ENCODE results near the gene UAP1L1. TPM values are rescaled to one million over a fixed set of nuclear protein-coding genes. Genes with fewer than 3 reads are reported as not detected.
"Not testable (repeated sequence)": the region's sequence is repeated elsewhere in the genome, so short reads cannot be mapped to it uniquely, and the experiment has no call there.

Gene UAP1L1
- total and polyA plus RNA-seq, 2 of the 4 experiments (the other 2 are of a cell fraction): 2.3 to 9.8 TPM

GRCh38 chr9:137032858-137033257, 44.5 kb upstream of the UAP1L1 start:
- Histone ChIP-seq H2BK20ac (ENCODE audit: low read depth, low read length) (no peak overlapping the region), H3K36me3 (ENCODE audit: control insufficient read depth, insufficient read depth, low read length) (peaks cover 2% of the 10 kb centered on the region), H2BK120ac (ENCODE audit: low read depth, low read length) (no peak overlapping the region), H3K9me3 (ENCODE audit: control insufficient read depth, insufficient read depth, low read length) (no peaks in the 10 kb centered on the region), H2AK5ac (ENCODE audit: low read depth, low read length) (no peak overlapping the region), H3K9me1 (ENCODE audit: insufficient read depth, low read length) (no peaks in the 10 kb centered on the region), H3K4ac (ENCODE audit: low read depth, low read length) (no peak overlapping the region), H3K23ac (ENCODE audit: low read depth, low read length) (no peak overlapping the region), H3K9ac (ENCODE audit: low read depth, low read length) (no peak overlapping the region), H3K4me3 (ENCODE audit: insufficient read depth, low read depth, low read length) (no peak overlapping the region), H3K27me3 (ENCODE audit: control insufficient read depth, insufficient read depth, low read length) (peaks cover 2% of the 10 kb centered on the region; the same call in 1 of the 2 replicates), H3K14ac (replicated peaks; ENCODE audit: low read depth, low read length) (no peak overlapping the region), H4K91ac (ENCODE audit: insufficient read depth, low read depth, low read length) (no peak overlapping the region), H2BK5ac (ENCODE audit: low read depth, low read length, poor library complexity, severe bottlenecking) (no peak overlapping the region), H4K5ac (ENCODE audit: low read depth, low read length) (no peak overlapping the region), H3K79me1 (ENCODE audit: low read depth in 1 of 2, low read length in 2 of 2) (no peaks in the 10 kb centered on the region), H4K20me1 (ENCODE audit: insufficient read depth, low read length) (no peaks in the 10 kb centered on the region; the same call in 1 of the 2 replicates), H3K4me1 (ENCODE audit: control insufficient read depth, insufficient read depth, low read length) (no peaks in the 10 kb centered on the region), H2AFZ (replicated peaks; ENCODE audit: low read length, poor library complexity) (no peak overlapping the region), H3K4me2 (ENCODE audit: low read depth, low read length) (no peak overlapping the region), H2AK9ac (replicated peaks; ENCODE audit: low read depth, low read length, poor library complexity) (no peak overlapping the region), H4K8ac (ENCODE audit: low read depth in 2 of 2, low read length in 2 of 2) (no peak overlapping the region), H3K27ac (ENCODE audit: insufficient read depth, low read length) (no peak overlapping the region), H2BK15ac (ENCODE audit: low read depth, low read length) (no peak overlapping the region), H3K18ac (ENCODE audit: low read depth, low read length) (no peak overlapping the region), H3K56ac (ENCODE audit: extremely low read depth, insufficient read depth, low read length) (no peak overlapping the region)
- ATAC-seq (ENCODE audit: low read depth) (no peak), DNase-seq (no peak)
- ChIA-PET CTCF (no interaction called here), POLR2A (ENCODE audit: unreplicated experiment) (no interaction called here)
- in situ Hi-C loops (cut with MboI; ENCODE audit: low sequenced_read_pairs): loop anchor here (10.0 kb wide), 1 partner anchor 248 kb away; no protein-coding TSS in a partner anchor
- TF ChIP-seq SMC3 (IDR thresholded peaks at IDR 0.05; ENCODE audit: low read depth, low read length) (no peak), MXI1 (IDR thresholded peaks at IDR 0.05; ENCODE audit: borderline replicate concordance, low read depth, low read length) (no peak)
- BruUV-seq (replicated peaks): no TSS peak
- intact Hi-C loops (cut with micrococcal nuclease): no loop called here
- dilution Hi-C loops (cut with HindIII; ENCODE audit: low sequenced_read_pairs, unreplicated experiment): no loop called here
- 10% methylated on average over 2 of the region's 10 CpGs; no CpG with 5 or more reads in 1 of the 2 experiments for WGBS, 2 experiments (ENCODE audit: extremely low coverage in 2 of 2, insufficient read length in 1 of 2)

- H3K27ac ChIP-seq (ENCODE audit: insufficient read depth, low read length); ATAC-seq (ENCODE audit: low read depth); H3K27me3 ChIP-seq (ENCODE audit: control insufficient read depth, insufficient read depth, low read length); H2AK5ac ChIP-seq (ENCODE audit: low read depth, low read length); H2BK20ac ChIP-seq (ENCODE audit: low read depth, low read length); H3K4me2 ChIP-seq (ENCODE audit: low read depth, low read length); H4K8ac ChIP-seq (ENCODE audit: low read depth in 2 of 2, low read length in 2 of 2); H2BK15ac ChIP-seq (ENCODE audit: low read depth, low read length); H3K79me1 ChIP-seq (ENCODE audit: low read depth in 1 of 2, low read length in 2 of 2); H3K14ac ChIP-seq (replicated peaks; ENCODE audit: low read depth, low read length); H2AFZ ChIP-seq (replicated peaks; ENCODE audit: low read length, poor library complexity); H3K4me3 ChIP-seq (ENCODE audit: insufficient read depth, low read depth, low read length); intact Hi-C loops (cut with micrococcal nuclease); H3K9ac ChIP-seq (ENCODE audit: low read depth, low read length); DNase-seq; H2AK9ac ChIP-seq (replicated peaks; ENCODE audit: low read depth, low read length, poor library complexity); BruUV-seq (replicated peaks); H3K4me1 ChIP-seq (ENCODE audit: control insufficient read depth, insufficient read depth, low read length); H3K9me3 ChIP-seq (ENCODE audit: control insufficient read depth, insufficient read depth, low read length); dilution Hi-C loops (cut with HindIII; ENCODE audit: low sequenced_read_pairs, unreplicated experiment); H4K5ac ChIP-seq (ENCODE audit: low read depth, low read length); H3K56ac ChIP-seq (ENCODE audit: extremely low read depth, insufficient read depth, low read length); H3K18ac ChIP-seq (ENCODE audit: low read depth, low read length); H3K23ac ChIP-seq (ENCODE audit: low read depth, low read length); H3K4ac ChIP-seq (ENCODE audit: low read depth, low read length); H4K91ac ChIP-seq (ENCODE audit: insufficient read depth, low read depth, low read length); H3K36me3 ChIP-seq (ENCODE audit: control insufficient read depth, insufficient read depth, low read length); POLR2A ChIA-PET (ENCODE audit: unreplicated experiment); H4K20me1 ChIP-seq (ENCODE audit: insufficient read depth, low read length); H2BK120ac ChIP-seq (ENCODE audit: low read depth, low read length); H3K9me1 ChIP-seq (ENCODE audit: insufficient read depth, low read length); H2BK5ac ChIP-seq (ENCODE audit: low read depth, low read length, poor library complexity, severe bottlenecking): not testable (repeated sequence)
- no CpG with 5 or more reads among the region's 5 CpGs for WGBS, 2 experiments (ENCODE audit: extremely low coverage in 2 of 2, insufficient read length in 1 of 2)
- in situ Hi-C loops (cut with MboI; ENCODE audit: low sequenced_read_pairs): loop anchor here (10.0 kb wide), 1 partner anchor 249 kb away; no protein-coding TSS in a partner anchor
- CTCF ChIA-PET: interaction anchor here (2.2 kb wide), 1 partner anchor 13 kb away, joined by 14 read pairs; the partner anchor contains the start of gene NPDC1
Observed at GRCh38 chr9:137033481-137033880, 43.8 kb upstream of the UAP1L1 start.
